Measurements from ENCODE around the gene DDR2.
A peak's percentile ranks its signal among the peaks of the same experiment; 100 is the strongest.
"Not testable (repeated sequence)": the region's sequence is repeated elsewhere in the genome, so short reads cannot be mapped to it uniquely, and the experiment has no call there.

The DDR2 gene

GRCh38 chr1:162632217-162632666 is at the start of gene DDR2:
TSS of gene DDR2 (plus strand) at chr1:162632464. CDS start at chr1:162719064, 86,600 bp downstream.
- peak; percentile 98 for DNase-seq (ENCODE audit: low read depth)

- DNase-seq (ENCODE audit: low read depth), result not testable (repeated sequence)
Measured at GRCh38 chr1:162582901-162583300, 49.4 kb upstream of the DDR2 start.

GRCh38 chr1:162585101-162585500 is 47.2 kb upstream of the DDR2 start:
- not testable (repeated sequence) for DNase-seq (ENCODE audit: low read depth)

GRCh38 chr1:162587347-162587746 is 44.9 kb upstream of the DDR2 start:
- DNase-seq (ENCODE audit: low read depth), result no peak

- no peak for DNase-seq (ENCODE audit: low read depth)
Measured at GRCh38 chr1:162587761-162588260, 44.5 kb upstream of the DDR2 start.

GRCh38 chr1:162590101-162590500 is 42.2 kb upstream of the DDR2 start:
- DNase-seq (ENCODE audit: low read depth), result no peak

- DNase-seq (ENCODE audit: low read depth), result no peak
Measured at GRCh38 chr1:162590686-162591085, 41.6 kb upstream of the DDR2 start.

GRCh38 chr1:162596514-162597170 is 35.6 kb upstream of the DDR2 start:
- no peak for DNase-seq (ENCODE audit: low read depth)

- no peak for DNase-seq (ENCODE audit: low read depth)
Measured at GRCh38 chr1:162599451-162599850, 32.8 kb upstream of the DDR2 start.

- not testable (repeated sequence) for DNase-seq (ENCODE audit: low read depth)
Measured at GRCh38 chr1:162603117-162603516, 29.1 kb upstream of the DDR2 start.

- peak; percentile 95 for DNase-seq (ENCODE audit: low read depth)
Measured at GRCh38 chr1:162605225-162605927, 26.9 kb upstream of the DDR2 start.

- no peak for DNase-seq (ENCODE audit: low read depth)
Measured at GRCh38 chr1:162609306-162609705, 23.0 kb upstream of the DDR2 start.

- peak; percentile 59 for DNase-seq (ENCODE audit: low read depth)
Measured at GRCh38 chr1:162612606-162613400, 19.5 kb upstream of the DDR2 start.

GRCh38 chr1:162616848-162617247 is 15.4 kb upstream of the DDR2 start:
- DNase-seq (ENCODE audit: low read depth), result no peak

GRCh38 chr1:162617513-162617912 is 14.8 kb upstream of the DDR2 start:
- no peak for DNase-seq (ENCODE audit: low read depth)

GRCh38 chr1:162619076-162619475 is 13.2 kb upstream of the DDR2 start:
- DNase-seq (ENCODE audit: low read depth), result no peak

- no peak for DNase-seq (ENCODE audit: low read depth)
Measured at GRCh38 chr1:162621256-162621655, 11.0 kb upstream of the DDR2 start.

GRCh38 chr1:162625679-162626078 is 6.6 kb upstream of the DDR2 start:
- no peak for DNase-seq (ENCODE audit: low read depth)

GRCh38 chr1:162626094-162626493 is 6.2 kb upstream of the DDR2 start:
- peak; percentile 73 for DNase-seq (ENCODE audit: low read depth)

- no peak for DNase-seq (ENCODE audit: low read depth)
Measured at GRCh38 chr1:162626761-162627160, 5.5 kb upstream of the DDR2 start.

- DNase-seq (ENCODE audit: low read depth), result no peak
Measured at GRCh38 chr1:162627662-162628296, 4.5 kb upstream of the DDR2 start.

- no peak for DNase-seq (ENCODE audit: low read depth)
Measured at GRCh38 chr1:162629077-162629627, 3.1 kb upstream of the DDR2 start.
